ENCODE measurements around the gene TMPRSS9.

Gene TMPRSS9

GRCh38 chr19:2434721-2435265, 74.7 kb downstream of the TMPRSS9 start:
- DNase-seq (ENCODE audit: low read depth) = no peak

- DNase-seq (ENCODE audit: low read depth) = no peak
These were observed 76.3 kb downstream of the TMPRSS9 start for GRCh38 chr19:2436384-2436783.

- DNase-seq (ENCODE audit: low read depth) = no peak
These were observed 76.9 kb downstream of the TMPRSS9 start for GRCh38 chr19:2436926-2437325.

GRCh38 chr19:2438178-2438577, 78.1 kb downstream of the TMPRSS9 start:
- no peak for DNase-seq (ENCODE audit: low read depth)

- DNase-seq (ENCODE audit: low read depth) = no peak
These were observed 80.5 kb downstream of the TMPRSS9 start for GRCh38 chr19:2440515-2440914.

- no peak for DNase-seq (ENCODE audit: low read depth)
These were observed 81.2 kb downstream of the TMPRSS9 start for GRCh38 chr19:2441096-2441752.

- no peak for DNase-seq (ENCODE audit: low read depth)
These were observed 83.2 kb downstream of the TMPRSS9 start for GRCh38 chr19:2443116-2443784.

GRCh38 chr19:2443785-2444182, 83.7 kb downstream of the TMPRSS9 start:
- DNase-seq (ENCODE audit: low read depth) = no peak

- no peak for DNase-seq (ENCODE audit: low read depth)
These were observed 84.4 kb downstream of the TMPRSS9 start for GRCh38 chr19:2444251-2445002.

- no peak for DNase-seq (ENCODE audit: low read depth)
These were observed 86.3 kb downstream of the TMPRSS9 start for GRCh38 chr19:2446381-2446780.

- no peak for DNase-seq (ENCODE audit: low read depth)
These were observed 89.0 kb downstream of the TMPRSS9 start for GRCh38 chr19:2449019-2449418.

GRCh38 chr19:2451138-2451537, 91.1 kb downstream of the TMPRSS9 start:
- DNase-seq (ENCODE audit: low read depth) = no peak

- no peak for DNase-seq (ENCODE audit: low read depth)
These were observed 91.7 kb downstream of the TMPRSS9 start for GRCh38 chr19:2451741-2452140.

GRCh38 chr19:2453431-2454025, 93.5 kb downstream of the TMPRSS9 start:
- DNase-seq (ENCODE audit: low read depth) = no peak

GRCh38 chr19:2454199-2454961, 94.3 kb downstream of the TMPRSS9 start:
- DNase-seq (ENCODE audit: low read depth) = no peak

- DNase-seq (ENCODE audit: low read depth) = no peak
These were observed 95.1 kb downstream of the TMPRSS9 start for GRCh38 chr19:2454962-2455850.

- DNase-seq (ENCODE audit: low read depth) = peak; percentile 18
These were observed 95.9 kb downstream of the TMPRSS9 start for GRCh38 chr19:2455851-2456570.

GRCh38 chr19:2457394-2458037, 97.5 kb downstream of the TMPRSS9 start:
- no peak for DNase-seq (ENCODE audit: low read depth)

GRCh38 chr19:2458054-2458453, 98.0 kb downstream of the TMPRSS9 start:
- no peak for DNase-seq (ENCODE audit: low read depth)
